HG03571 (cell line): ENCODE data around the gene RFT1.

ENCODE experiments used
- ATAC-seq: cut with Tn5 transposase; IDR thresholded peaks from one replicate; pipeline ENCODE4 v1.9.1; 2021; ENCODE audit not compliant: unreplicated experiment

Gene RFT1

DNA sequence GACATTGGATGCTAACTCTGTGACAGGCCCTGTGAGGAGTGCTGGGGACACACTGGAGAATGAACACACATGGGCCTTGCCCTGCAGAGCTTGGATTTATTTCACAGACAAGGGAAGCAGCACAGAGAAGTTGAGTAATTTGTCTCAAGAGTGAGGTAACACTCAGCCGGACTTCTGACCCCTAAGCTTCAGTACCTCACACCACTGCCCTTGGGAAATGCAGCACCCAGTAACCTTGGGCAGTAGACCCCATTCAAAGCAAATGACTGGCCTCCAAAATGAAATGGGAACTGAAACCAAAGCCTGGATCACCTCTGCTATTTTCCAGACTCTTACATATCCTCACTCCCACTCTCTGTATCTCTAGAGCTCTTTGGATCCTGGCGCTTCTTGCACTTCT is 37.3 kb downstream of the RFT1 start:
- ATAC-seq, result no peak

- ATAC-seq, result no peak
These were observed 38.0 kb downstream of the RFT1 start for GRCh38 chr3:53092216-53092615.

GRCh38 chr3:53091011-53091410 is 39.2 kb downstream of the RFT1 start:
- ATAC-seq, result no peak

GRCh38 chr3:53089511-53089910 is 40.7 kb downstream of the RFT1 start:
- no peak for ATAC-seq

- ATAC-seq, result no peak
These were observed 44.8 kb downstream of the RFT1 start for GRCh38 chr3:53085476-53085875.

DNA sequence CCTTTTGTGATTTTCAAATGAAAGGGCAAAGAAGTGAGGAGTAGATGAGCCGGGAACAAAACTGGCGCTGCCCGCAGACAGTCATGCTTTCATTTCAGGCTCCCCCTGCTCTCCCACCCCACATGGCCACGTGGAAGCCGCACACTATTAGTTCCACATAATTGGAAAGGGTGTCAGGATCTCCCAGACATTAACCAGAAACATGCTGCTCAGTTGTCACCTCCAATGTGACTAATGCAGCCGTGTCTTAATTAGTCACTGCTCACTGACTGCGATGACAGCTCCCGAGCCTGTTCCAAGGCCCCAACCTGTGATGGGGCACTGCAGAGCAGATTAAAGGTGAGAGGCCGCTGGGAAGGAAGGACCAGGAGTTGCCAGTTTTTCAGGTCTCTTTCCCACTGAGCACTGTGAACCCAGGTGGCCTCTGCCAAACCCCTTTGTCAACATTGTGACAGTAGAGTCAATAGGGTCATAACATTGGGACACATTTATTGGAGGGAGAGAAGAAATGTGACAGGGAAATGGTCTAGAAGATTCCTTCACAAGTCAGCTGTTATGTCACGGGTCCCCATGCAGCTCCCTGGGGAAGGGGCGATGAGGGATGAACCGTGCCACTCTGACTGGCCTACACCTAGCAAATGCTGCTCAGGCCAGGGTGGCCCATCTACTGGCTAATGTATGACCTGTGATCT is 45.8 kb downstream of the RFT1 start:
- ATAC-seq, result no peak

DNA sequence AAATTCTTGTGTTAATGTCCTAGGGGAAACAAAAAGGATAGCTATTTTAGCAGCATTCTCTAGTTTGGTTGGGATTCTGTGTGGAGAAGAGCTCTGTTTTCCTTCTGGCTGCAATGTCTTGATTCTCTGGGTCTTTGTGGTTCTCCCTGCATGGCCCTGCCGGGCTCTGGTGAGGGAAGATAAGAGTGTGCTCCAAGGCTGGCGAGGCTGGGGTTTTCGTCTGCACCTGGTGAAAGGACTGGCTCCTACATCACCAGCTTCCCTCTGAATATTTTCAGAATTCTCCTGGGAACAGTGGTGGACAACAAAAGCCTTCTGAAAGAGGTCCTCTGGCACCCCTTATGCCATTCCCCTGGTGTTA is 46.3 kb downstream of the RFT1 start:
- no peak for ATAC-seq

- ATAC-seq, result no peak
These were observed 46.7 kb downstream of the RFT1 start for GRCh38 chr3:53083521-53083920.

DNA sequence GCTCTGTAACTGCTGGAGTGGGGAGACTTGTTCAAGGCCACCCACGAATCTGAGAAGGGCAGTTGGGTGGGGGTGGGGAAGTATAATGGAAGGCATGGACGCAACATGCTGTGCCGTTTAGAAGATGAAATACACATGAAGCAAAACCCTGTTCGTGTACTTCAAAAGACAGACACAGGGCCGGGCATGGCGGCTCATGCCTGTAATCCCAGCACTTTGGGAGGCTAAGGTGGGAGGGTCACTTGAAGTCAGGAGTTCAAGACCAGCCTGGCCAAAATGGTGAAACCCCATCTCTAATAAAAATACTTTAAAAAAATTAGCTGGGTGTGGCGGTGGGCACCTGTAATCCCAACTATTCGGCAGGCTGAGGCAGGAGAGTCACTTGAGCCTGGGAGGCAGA is 47.5 kb downstream of the RFT1 start:
- no peak for ATAC-seq

DNA sequence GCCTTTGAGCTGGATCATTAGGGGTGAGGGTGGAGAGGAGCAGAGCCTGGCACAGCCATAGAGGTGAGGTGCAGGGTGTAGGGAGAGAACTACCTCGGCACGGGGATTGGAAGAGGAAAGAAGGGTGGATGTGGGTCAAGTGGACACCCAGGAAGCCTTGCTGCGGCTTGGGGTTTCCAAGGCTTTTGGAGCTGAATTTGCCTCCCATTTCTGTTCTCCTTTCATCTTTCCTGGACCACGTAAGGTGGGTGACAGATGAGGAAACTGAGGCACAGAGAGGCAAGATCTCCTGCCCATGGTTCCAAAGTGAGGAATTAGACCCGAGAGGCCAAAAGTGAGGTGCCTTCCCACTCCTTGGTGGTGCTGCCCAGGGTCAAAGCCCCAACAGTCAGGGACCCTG is 48.9 kb downstream of the RFT1 start:
- no peak for ATAC-seq

DNA sequence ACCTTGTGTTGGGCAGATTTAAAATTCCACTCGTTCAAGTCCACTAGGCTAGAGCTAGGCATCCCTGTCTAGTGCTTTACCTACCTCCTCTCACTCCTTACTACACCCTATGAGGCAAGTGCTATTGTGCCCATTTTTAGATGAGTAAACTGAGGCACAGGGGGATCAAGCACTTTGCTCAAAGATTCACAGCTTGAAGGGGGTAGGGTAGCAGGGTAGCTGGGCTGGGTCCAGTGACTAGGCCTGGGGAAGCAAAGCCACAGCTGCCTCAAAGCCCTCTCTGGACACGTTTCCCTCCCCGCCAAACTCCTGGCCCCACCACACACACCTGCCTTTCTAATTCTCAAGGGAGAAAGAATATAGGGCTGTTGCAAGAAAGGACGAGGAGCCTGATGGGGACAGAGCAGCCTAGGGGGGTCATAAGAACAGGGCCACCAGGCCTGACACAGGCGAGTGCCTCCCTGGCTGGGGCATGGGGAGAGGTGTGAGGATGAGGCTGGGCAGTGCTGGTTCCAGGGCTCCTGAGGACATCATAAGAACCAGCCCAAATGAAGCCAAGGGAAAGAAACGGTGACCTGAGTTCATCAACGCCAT is 49.5 kb downstream of the RFT1 start:
- ATAC-seq, result no peak

DNA sequence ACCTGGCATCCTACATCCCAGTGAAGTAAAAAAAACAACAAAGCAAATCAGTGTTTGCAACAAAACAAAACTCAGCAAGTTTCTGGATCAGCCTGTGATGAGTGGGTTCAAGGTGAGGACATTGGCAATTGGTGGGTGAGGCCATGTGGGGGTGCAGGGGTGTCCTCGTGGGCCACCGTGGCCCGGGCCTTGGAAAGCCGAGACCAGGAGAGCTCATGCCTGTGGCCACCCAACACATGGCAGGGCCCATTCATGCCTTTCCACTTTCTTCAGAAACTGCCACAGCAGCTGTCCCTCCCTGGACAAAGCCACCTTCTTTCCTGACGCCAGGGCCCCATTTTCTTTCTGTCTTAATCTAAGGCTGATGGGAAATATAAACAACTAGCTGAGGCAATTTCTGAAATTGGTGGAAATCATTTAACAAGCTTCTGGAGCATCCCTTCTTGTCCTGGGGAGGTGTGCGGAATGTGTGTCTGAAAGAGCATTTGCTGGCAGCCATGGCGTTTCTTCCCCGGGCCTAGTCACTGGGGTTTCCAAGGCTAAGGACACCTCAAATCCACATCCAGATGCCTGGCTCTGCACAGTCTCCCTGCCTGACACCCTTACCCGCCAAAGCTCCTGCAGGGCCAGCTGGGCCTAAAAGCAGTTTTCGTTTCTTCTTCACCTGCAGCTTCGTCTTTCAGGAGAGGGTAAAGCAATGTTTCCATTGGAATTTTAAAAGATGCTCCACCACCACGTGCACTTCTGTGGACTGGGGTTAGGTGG is 50.3 kb downstream of the RFT1 start:
- no peak for ATAC-seq

GRCh38 chr3:53079147-53079546 is 51.1 kb downstream of the RFT1 start:
- no peak for ATAC-seq

- ATAC-seq, result no peak
These were observed 51.6 kb downstream of the RFT1 start for GRCh38 chr3:53078656-53079055.

GRCh38 chr3:53077476-53078220 is 52.6 kb downstream of the RFT1 start:
- no peak for ATAC-seq

GRCh38 chr3:53075743-53076140 is 54.5 kb downstream of the RFT1 start:
- no peak for ATAC-seq

GRCh38 chr3:53074761-53075742 is 55.2 kb downstream of the RFT1 start:
- ATAC-seq, result no peak

DNA sequence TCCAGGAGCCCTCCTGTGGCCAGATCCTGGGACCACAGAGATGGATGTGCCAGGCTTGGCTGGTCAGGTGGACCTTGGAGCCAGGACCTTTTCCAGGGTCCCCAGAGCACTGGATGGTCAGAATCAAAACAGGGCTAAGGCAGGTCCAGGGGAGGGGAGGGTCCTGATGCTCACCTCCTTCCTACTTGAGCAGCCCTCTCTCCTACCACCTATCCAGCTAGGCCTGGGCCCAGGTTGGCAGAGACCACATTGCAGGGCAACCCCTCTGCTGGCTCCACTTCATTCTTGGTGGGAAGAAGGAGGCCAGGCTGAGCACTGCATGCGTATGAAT is 55.9 kb downstream of the RFT1 start:
- no peak for ATAC-seq

DNA sequence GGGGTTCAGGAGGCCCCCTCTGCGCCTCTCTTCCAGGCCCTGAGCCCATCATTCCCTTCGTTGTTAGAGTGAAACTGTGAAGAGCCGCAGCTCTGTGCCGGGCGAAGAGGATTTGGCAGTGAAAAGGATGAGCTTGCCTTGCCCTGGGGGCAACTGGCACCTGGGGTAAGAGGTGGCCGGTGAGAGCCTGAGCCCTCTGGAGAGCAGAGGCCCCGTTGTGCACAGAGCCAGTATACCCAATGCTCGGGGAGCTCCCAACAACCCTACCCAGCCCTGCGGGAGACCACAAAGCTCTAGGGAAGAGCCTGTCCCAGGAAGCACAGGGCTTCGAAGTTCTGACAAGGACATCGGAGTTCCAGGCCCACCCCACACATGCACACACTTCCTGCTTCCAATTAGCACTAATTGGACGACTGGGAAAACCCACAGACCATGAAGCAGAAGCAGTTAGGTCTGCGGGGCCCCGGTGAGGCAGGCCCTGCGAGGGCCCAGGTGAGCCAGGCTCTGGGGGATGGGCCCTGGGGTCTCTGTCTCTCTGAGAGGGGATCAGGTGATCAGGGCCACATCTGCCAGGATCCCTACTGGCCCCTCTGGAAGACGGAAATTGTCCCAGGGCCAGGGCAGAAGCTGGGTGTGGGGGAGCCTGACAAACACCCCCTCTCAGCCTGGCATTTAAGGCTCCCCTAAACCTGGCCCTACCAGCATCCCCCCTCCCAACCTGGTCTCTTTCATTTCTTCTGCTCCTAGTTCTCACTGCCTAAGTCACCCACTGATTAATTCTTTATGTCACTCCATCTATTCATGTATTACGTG is 56.5 kb downstream of the RFT1 start:
- ATAC-seq, result peak; percentile 2
